PFSK-1 (cell line): ENCODE data around the gene COX6B1.

Experiments used
- FOXP2 ChIP-seq: optimal IDR thresholded peaks from 2 replicates; pipeline ENCODE3; 2011; ENCODE audit warnings: borderline replicate concordance, control low read depth, inconsistent platforms; ENCODE audit not compliant: insufficient read depth; ENCODE audit errors: extremely low read length, extremely low read depth
- POLR2AphosphoS5 ChIP-seq: IDR thresholded peaks from 2 replicates; pipeline ENCODE4 v1.6.1; 2012; ENCODE audit warnings: low read depth, mild to moderate bottlenecking, control low read depth, low read length, moderate library complexity
- REST ChIP-seq, 2 experiments: IDR thresholded peaks; 2 replicates each; pipeline versions ENCODE4 v1.6.1 to v1.8.0; 2011 to 2012; ENCODE audit warnings: low read depth in 2 of 2, low read length in 2 of 2, control low read depth in 1 of 2, inconsistent platforms in 1 of 2, mild to moderate bottlenecking in 1 of 2, moderate library complexity in 1 of 2; ENCODE audit not compliant: insufficient read depth in 1 of 2
- SIN3A ChIP-seq: IDR thresholded peaks from 2 replicates; pipeline ENCODE4 v1.6.1; 2012; ENCODE audit warnings: mild to moderate bottlenecking, low read length, moderate library complexity, borderline replicate concordance; ENCODE audit not compliant: insufficient read depth
- TAF1 ChIP-seq: IDR thresholded peaks from 2 replicates; pipeline ENCODE4 v1.6.1; 2012; ENCODE audit warnings: low read length, control low read depth, borderline replicate concordance; ENCODE audit not compliant: insufficient read depth

The COX6B1 gene

GRCh38 chr19:35665157-35665556 lies 17.0 kb downstream of the COX6B1 start:
- no peak for TF ChIP-seq TAF1
- TF ChIP-seq SIN3A, result no peak
- no peak for TF ChIP-seq FOXP2
- no peak for TF ChIP-seq POLR2AphosphoS5
- TF ChIP-seq REST (IDR thresholded peaks at IDR 0.05; ENCODE audit: insufficient read depth in 1 of 2, low read depth in 2 of 2, low read length in 2 of 2), result no peak

- TF ChIP-seq TAF1 (no peak), POLR2AphosphoS5 (no peak), SIN3A (no peak), FOXP2 (no peak), REST (IDR thresholded peaks at IDR 0.05; ENCODE audit: insufficient read depth in 1 of 2, low read depth in 2 of 2, low read length in 2 of 2) (no peak)
These were observed 17.5 kb downstream of the COX6B1 start for GRCh38 chr19:35665604-35666003.

- no peak for TF ChIP-seq FOXP2
- no peak for TF ChIP-seq TAF1
- TF ChIP-seq SIN3A, result no peak
- TF ChIP-seq REST (IDR thresholded peaks at IDR 0.05; ENCODE audit: insufficient read depth in 1 of 2, low read depth in 2 of 2, low read length in 2 of 2), result no peak
- TF ChIP-seq POLR2AphosphoS5, result no peak
These were observed 18.3 kb downstream of the COX6B1 start, which contains the start of gene UPK1A for GRCh38 chr19:35666251-35666913. Gene UPK1A (plus strand): TSS chr19:35666517. CDS start chr19:35666813, 296 bp downstream.

- TF ChIP-seq TAF1 (no peak), REST (IDR thresholded peaks at IDR 0.05; ENCODE audit: insufficient read depth in 1 of 2, low read depth in 2 of 2, low read length in 2 of 2) (no peak)
These were observed 21.4 kb downstream of the COX6B1 start for GRCh38 chr19:35669566-35669965.

GRCh38 chr19:35669974-35670373 lies 21.9 kb downstream of the COX6B1 start:
- TF ChIP-seq POLR2AphosphoS5 (no peak), TAF1 (no peak), REST (IDR thresholded peaks at IDR 0.05; ENCODE audit: insufficient read depth in 1 of 2, low read depth in 2 of 2, low read length in 2 of 2) (no peak), SIN3A (no peak), FOXP2 (no peak)
